WTC11 (cell line): ENCODE data around the gene LDLR. TPM values are rescaled to one million over a fixed set of nuclear protein-coding genes. Genes with fewer than 3 reads are reported as not detected.

Experiments used
- ATAC-seq: fragments of 200-7000 bp; cut with Tn5 transposase; 2 replicates; pipeline ENCODE4 v1.10.0; 2021; ENCODE audit warnings: mild to moderate bottlenecking, moderate library complexity
- CTCF ChIA-PET: fragments of 300-600 bp; sonication (Branson Sonifier 250); formaldehyde crosslinking; loops from one replicate; lab custom pipeline; 2021; ENCODE audit warnings: antibody characterized with exemption; lab: Charles Lee
- POLR2A ChIA-PET: fragments of 350-600 bp; sonication (Branson Sonifier 250); formaldehyde crosslinking; loops from one replicate; lab custom pipeline; 2021; ENCODE audit warnings: antibody characterized with exemption; lab: Charles Lee
- DNase-seq: peaks from one replicate; pipeline ENCODE4 v3.0.0; 2021; ENCODE audit warnings: low spot score
- H3K27ac Mint-ChIP-seq: 2 replicates; pipeline ENCODE4 v1.8.0; 2021; ENCODE audit warnings: mixed read lengths
- H3K27me3 Mint-ChIP-seq: 2 replicates; pipeline ENCODE4 v1.8.0; 2021; ENCODE audit warnings: low read depth, mild to moderate bottlenecking, moderate library complexity, mixed read lengths
- H3K36me3 Mint-ChIP-seq: 2 replicates; pipeline ENCODE4 v1.8.0; 2021; ENCODE audit warnings: mixed read lengths
- H3K4me1 Mint-ChIP-seq: 2 replicates; pipeline ENCODE4 v1.8.0; 2022; ENCODE audit warnings: mixed read lengths
- H3K4me3 Mint-ChIP-seq: 2 replicates; pipeline ENCODE4 v1.8.0; 2021; ENCODE audit warnings: mild to moderate bottlenecking, moderate library complexity, mixed read lengths
- H3K9me3 Mint-ChIP-seq: 2 replicates; pipeline ENCODE4 v1.8.0; 2021; ENCODE audit warnings: mixed read lengths
- CREB1 ChIP-seq: sonication (generic); formaldehyde crosslinking; IDR thresholded peaks from 2 replicates; pipeline ENCODE4 v1.8.0; 2023; ENCODE audit warnings: mild to moderate bottlenecking, missing genetic modification reagents
- ETV6 ChIP-seq: sonication (generic); formaldehyde crosslinking; IDR thresholded peaks from 2 replicates; pipeline ENCODE4 v1.8.1; 2022; ENCODE audit warnings: mild to moderate bottlenecking, missing genetic modification reagents
- FOXP1 ChIP-seq: sonication (generic); formaldehyde crosslinking; IDR thresholded peaks from 2 replicates; pipeline ENCODE4 v1.8.0; 2022; ENCODE audit warnings: missing genetic modification reagents, mild to moderate bottlenecking, moderate library complexity, borderline replicate concordance
- KAT7 ChIP-seq: sonication (generic); formaldehyde crosslinking; IDR thresholded peaks from 2 replicates; pipeline ENCODE4 v1.8.1; 2023; ENCODE audit warnings: missing genetic modification reagents, mild to moderate bottlenecking, borderline replicate concordance
- MYBL2 ChIP-seq: sonication (generic); formaldehyde crosslinking; IDR thresholded peaks from 2 replicates; pipeline ENCODE4 v1.8.1; 2023; ENCODE audit warnings: mild to moderate bottlenecking, moderate library complexity, missing genetic modification reagents
- RELA ChIP-seq: sonication (generic); formaldehyde crosslinking; IDR thresholded peaks from 2 replicates; pipeline ENCODE4 v1.8.1; 2022; ENCODE audit warnings: missing genetic modification reagents, mild to moderate bottlenecking, borderline replicate concordance
- SMAD4 ChIP-seq: sonication (generic); formaldehyde crosslinking; IDR thresholded peaks from 2 replicates; pipeline ENCODE4 v1.8.0; 2022; ENCODE audit warnings: mild to moderate bottlenecking, missing genetic modification reagents
- ZBTB21 ChIP-seq: sonication (generic); formaldehyde crosslinking; IDR thresholded peaks from 2 replicates; pipeline ENCODE4 v1.8.1; 2023; ENCODE audit warnings: mild to moderate bottlenecking, missing genetic modification reagents, borderline replicate concordance
- ZNF219 ChIP-seq: sonication (generic); formaldehyde crosslinking; IDR thresholded peaks from 2 replicates; pipeline ENCODE4 v1.8.0; 2023; ENCODE audit warnings: missing genetic modification reagents, mild to moderate bottlenecking, borderline replicate concordance
- ZNF281 ChIP-seq: sonication (generic); formaldehyde crosslinking; IDR thresholded peaks from 2 replicates; pipeline ENCODE4 v1.8.0; 2023; ENCODE audit warnings: mild to moderate bottlenecking, missing genetic modification reagents
- ZNF317 ChIP-seq: sonication (generic); formaldehyde crosslinking; IDR thresholded peaks from 2 replicates; pipeline ENCODE4 v1.8.1; 2023; ENCODE audit warnings: low read depth, mild to moderate bottlenecking, moderate library complexity, missing genetic modification reagents, borderline replicate concordance
- ZNF425 ChIP-seq: fragments of 250-450 bp; sonication (Bioruptor Pico); conservative IDR thresholded peaks from 2 replicates; pipeline ENCODE4 v1.9.0; 2021; ENCODE audit warnings: mild to moderate bottlenecking
- microRNA-seq: library from miRNA; unstranded; fragments of <30 nt; microRNA quantifications from one replicate; pipeline ENCODE4 v1.2.0, GENCODE V29; 2022; ENCODE audit warnings: borderline number of aligned reads
- total RNA-seq: library from RNA; stranded (reverse); gene quantifications from 3 replicates; pipeline ENCODE4 v1.2.3, GENCODE V29; 2021
- TF ChIP-seq, protein P1 (sequence below): sonication (generic); formaldehyde crosslinking; IDR thresholded peaks from 2 replicates; pipeline ENCODE4 v1.8.1; 2022; ENCODE audit warnings: mild to moderate bottlenecking, moderate library complexity, missing genetic modification reagents
- TF ChIP-seq, protein P2 (sequence below): sonication (generic); formaldehyde crosslinking; IDR thresholded peaks from 2 replicates; pipeline ENCODE4 v1.8.0; 2022; ENCODE audit warnings: mild to moderate bottlenecking, missing genetic modification reagents

LDLR gene
- total RNA-seq, 1 experiment from 2014 or later, result 98.9 TPM

- peak overlapping the region; percentile 91 for H3K27ac Mint-ChIP-seq
- TF ChIP-seq, protein P1, sequence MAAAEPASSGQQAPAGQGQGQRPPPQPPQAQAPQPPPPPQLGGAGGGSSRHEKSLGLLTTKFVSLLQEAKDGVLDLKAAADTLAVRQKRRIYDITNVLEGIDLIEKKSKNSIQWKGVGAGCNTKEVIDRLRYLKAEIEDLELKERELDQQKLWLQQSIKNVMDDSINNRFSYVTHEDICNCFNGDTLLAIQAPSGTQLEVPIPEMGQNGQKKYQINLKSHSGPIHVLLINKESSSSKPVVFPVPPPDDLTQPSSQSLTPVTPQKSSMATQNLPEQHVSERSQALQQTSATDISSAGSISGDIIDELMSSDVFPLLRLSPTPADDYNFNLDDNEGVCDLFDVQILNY (CRISPR knock-in tag), result no peak
- TF ChIP-seq ZNF219 (CRISPR knock-in tag) (no peak), MYBL2 (no peak), ZNF281 (CRISPR knock-in tag) (no peak), KAT7 (CRISPR knock-in tag) (no peak), ZNF317 (no peak), FOXP1 (CRISPR knock-in tag) (no peak), CREB1 (CRISPR knock-in tag) (no peak), ZBTB21 (CRISPR knock-in tag) (no peak), RELA (CRISPR knock-in tag) (no peak), ETV6 (CRISPR knock-in tag) (no peak), SMAD4 (CRISPR knock-in tag) (no peak), ZNF425 (CRISPR knock-in tag) (no peak)
- TF ChIP-seq, protein P2, sequence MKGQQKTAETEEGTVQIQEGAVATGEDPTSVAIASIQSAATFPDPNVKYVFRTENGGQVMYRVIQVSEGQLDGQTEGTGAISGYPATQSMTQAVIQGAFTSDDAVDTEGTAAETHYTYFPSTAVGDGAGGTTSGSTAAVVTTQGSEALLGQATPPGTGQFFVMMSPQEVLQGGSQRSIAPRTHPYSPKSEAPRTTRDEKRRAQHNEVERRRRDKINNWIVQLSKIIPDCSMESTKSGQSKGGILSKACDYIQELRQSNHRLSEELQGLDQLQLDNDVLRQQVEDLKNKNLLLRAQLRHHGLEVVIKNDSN (CRISPR knock-in tag), result no peak
- TF ChIP-seq, all 79 proteins: peak for 0
- H3K4me1 Mint-ChIP-seq, result peaks cover 9% of the 10 kb centered on the region
- no peak overlapping the region for H3K4me3 Mint-ChIP-seq
- ChIA-PET POLR2A (no interaction called here), CTCF (no interaction called here)
- DNase-seq (no peak), ATAC-seq (no peak)
- no peaks in the 10 kb centered on the region for H3K27me3 Mint-ChIP-seq
- peaks cover 5% of the 10 kb centered on the region; the same call in 1 of the 2 replicates for H3K9me3 Mint-ChIP-seq
- peaks cover 7% of the 10 kb centered on the region; the same call in 1 of the 2 replicates for H3K36me3 Mint-ChIP-seq
Measured at GRCh38 chr19:11181488-11181887, 92.2 kb downstream of the LDLR start.

Small RNAs within 50 kb of the gene (microRNA-seq; reads per million reads assigned to microRNA genes)
- 9.4 reads per million, percentile 25 among the genes with 10 or more reads in this experiment for gene MIR6886

Other genes with a start within 250 kb of the LDLR start
- gene C19orf38, start 241.0 kb upstream of the LDLR start, total RNA-seq, result 0.23 TPM in 1 of 3 replicates, not detected in the others
- gene CARM1, start 217.9 kb upstream of the LDLR start, total RNA-seq, result 125 to 126 TPM (median 126 TPM) in 3 replicates
- gene YIPF2, start 160.8 kb upstream of the LDLR start, total RNA-seq, result 63.3 to 65.5 TPM (median 64.4 TPM) in 3 replicates
- gene TIMM29, start 160.7 kb upstream of the LDLR start, total RNA-seq, result 30.0 to 33.8 TPM (median 32.0 TPM) in 3 replicates
- 268 to 295 TPM (median 284 TPM) in 3 replicates for gene SMARCA4, start 128.4 kb upstream of the LDLR start, total RNA-seq
- 52.0 to 62.2 TPM (median 58.3 TPM) in 3 replicates for gene SPC24, start 66.3 kb downstream of the LDLR start, total RNA-seq
- 31.8 to 35.1 TPM (median 33.2 TPM) in 3 replicates for gene KANK2, start 108.1 kb downstream of the LDLR start, total RNA-seq
- gene ANGPTL8, start 150.2 kb downstream of the LDLR start, total RNA-seq, result 0.30 TPM in 1 of 3 replicates, not detected in the others
- 88.8 to 100 TPM (median 90.7 TPM) in 3 replicates for gene DOCK6, start 173.1 kb downstream of the LDLR start, total RNA-seq
- 0.30 TPM in 1 of 3 replicates, not detected in the others for gene TSPAN16, start 206.7 kb downstream of the LDLR start, total RNA-seq